DND-41 (cell line): ENCODE data around the gene MRE11.

Experiments used
- ATAC-seq: fragments of 200-7000 bp; cut with Tn5 transposase; 3 replicates; pipeline ENCODE4 v1.9.1; 2021; ENCODE audit warnings: low read depth; ENCODE audit not compliant: insufficient read depth
- DNase-seq: peaks from one replicate; pipeline ENCODE4 v3.0.0-alpha.2; 2020
- H2AFZ ChIP-seq: 2 replicates; pipeline ENCODE4 v1.6.0; 2012; ENCODE audit warnings: low read depth, low read length
- H3K27ac ChIP-seq: 2 replicates; pipeline ENCODE4 v1.5.1; 2012; ENCODE audit warnings: low read length, inconsistent platforms
- H3K27me3 ChIP-seq: fragments of 200-600 bp; sonication (generic); 2 replicates; pipeline ENCODE4 v1.6.0; 2012; ENCODE audit warnings: low read length, mild to moderate bottlenecking, inconsistent platforms; ENCODE audit not compliant: insufficient read depth, poor library complexity
- H3K36me3 ChIP-seq: 2 replicates; pipeline ENCODE4 v1.5.1; 2012; ENCODE audit warnings: low read length, inconsistent platforms; ENCODE audit not compliant: insufficient read depth
- H3K4me1 ChIP-seq: 2 replicates; pipeline ENCODE4 v1.5.1; 2012; ENCODE audit warnings: mild to moderate bottlenecking, low read length; ENCODE audit not compliant: insufficient read depth
- H3K4me2 ChIP-seq: 2 replicates; pipeline ENCODE4 v1.6.0; 2012; ENCODE audit warnings: mild to moderate bottlenecking, moderate library complexity, low read length, inconsistent platforms; ENCODE audit not compliant: insufficient read depth
- H3K4me3 ChIP-seq, 2 experiments: fragments of 200-600 bp in 1 of 2; shearing (Covaris generic) in 1 of 2; 2 replicates each; pipeline ENCODE4 v1.5.1; 2012 to 2016; ENCODE audit warnings: inconsistent platforms in 2 of 2, low read length in 2 of 2, mild to moderate bottlenecking in 2 of 2, low read depth in 1 of 2, moderate library complexity in 1 of 2
- H3K79me2 ChIP-seq: 2 replicates; pipeline ENCODE4 v1.6.0; 2012; ENCODE audit warnings: low read length, inconsistent platforms; ENCODE audit not compliant: insufficient read depth
- H3K9ac ChIP-seq: 2 replicates; pipeline ENCODE4 v1.6.0; 2012; ENCODE audit warnings: low read depth, mild to moderate bottlenecking, inconsistent platforms, low read length, moderate library complexity
- H3K9me3 ChIP-seq: 2 replicates; pipeline ENCODE4 v1.5.1; 2012; ENCODE audit warnings: low read length, moderate library complexity, mild to moderate bottlenecking, inconsistent platforms; ENCODE audit not compliant: insufficient read depth, severe bottlenecking
- H4K20me1 ChIP-seq: 2 replicates; pipeline ENCODE4 v1.6.0; 2012; ENCODE audit warnings: low read length; ENCODE audit not compliant: insufficient read depth
- EZH2 ChIP-seq: IDR thresholded peaks from 3 replicates; pipeline ENCODE4 v1.6.1; 2012; ENCODE audit warnings: borderline replicate concordance, low read depth, mild to moderate bottlenecking, moderate library complexity, low read length, inconsistent platforms; ENCODE audit not compliant: severe bottlenecking
- TF ChIP-seq, protein P1 (sequence below): IDR thresholded peaks from 2 replicates; pipeline ENCODE4 v1.5.1; 2012; ENCODE audit warnings: borderline replicate concordance, low read length, moderate library complexity, mild to moderate bottlenecking; ENCODE audit not compliant: poor library complexity, severe bottlenecking; ENCODE audit errors: extremely low read depth

The MRE11 gene

DNA sequence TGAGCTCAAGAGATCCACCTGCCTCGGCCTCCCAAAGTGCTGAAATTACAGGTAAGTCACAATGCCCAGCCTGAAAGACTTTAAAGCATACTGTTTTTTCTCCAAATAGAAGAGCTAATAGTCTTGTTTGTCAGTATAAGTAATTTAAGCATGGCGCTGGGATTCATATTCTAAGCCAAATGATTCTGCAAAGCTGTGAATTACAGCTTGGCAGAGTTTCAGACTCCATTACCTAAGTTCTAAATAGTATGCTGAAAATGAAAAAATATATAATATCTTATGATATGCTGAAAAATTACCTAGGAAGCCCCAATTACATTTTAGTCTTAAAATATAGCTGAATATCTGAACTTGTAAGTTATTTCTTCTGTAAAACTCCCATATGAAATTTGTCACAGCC, 39.3 kb downstream of the MRE11 start:
- no peak for TF ChIP-seq EZH2
- TF ChIP-seq, protein P1, sequence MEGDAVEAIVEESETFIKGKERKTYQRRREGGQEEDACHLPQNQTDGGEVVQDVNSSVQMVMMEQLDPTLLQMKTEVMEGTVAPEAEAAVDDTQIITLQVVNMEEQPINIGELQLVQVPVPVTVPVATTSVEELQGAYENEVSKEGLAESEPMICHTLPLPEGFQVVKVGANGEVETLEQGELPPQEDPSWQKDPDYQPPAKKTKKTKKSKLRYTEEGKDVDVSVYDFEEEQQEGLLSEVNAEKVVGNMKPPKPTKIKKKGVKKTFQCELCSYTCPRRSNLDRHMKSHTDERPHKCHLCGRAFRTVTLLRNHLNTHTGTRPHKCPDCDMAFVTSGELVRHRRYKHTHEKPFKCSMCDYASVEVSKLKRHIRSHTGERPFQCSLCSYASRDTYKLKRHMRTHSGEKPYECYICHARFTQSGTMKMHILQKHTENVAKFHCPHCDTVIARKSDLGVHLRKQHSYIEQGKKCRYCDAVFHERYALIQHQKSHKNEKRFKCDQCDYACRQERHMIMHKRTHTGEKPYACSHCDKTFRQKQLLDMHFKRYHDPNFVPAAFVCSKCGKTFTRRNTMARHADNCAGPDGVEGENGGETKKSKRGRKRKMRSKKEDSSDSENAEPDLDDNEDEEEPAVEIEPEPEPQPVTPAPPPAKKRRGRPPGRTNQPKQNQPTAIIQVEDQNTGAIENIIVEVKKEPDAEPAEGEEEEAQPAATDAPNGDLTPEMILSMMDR = no peak
- DNase-seq = no peak
- Histone ChIP-seq H3K27me3 (no peaks in the 10 kb centered on the region), H3K79me2 (no peaks in the 10 kb centered on the region), H3K4me2 (no peak overlapping the region), H3K9me3 (no peaks in the 10 kb centered on the region), H3K4me1 (no peaks in the 10 kb centered on the region), H3K27ac (no peak overlapping the region), H3K4me3 (no peak overlapping the region), H3K9ac (no peak overlapping the region), H4K20me1 (no peaks in the 10 kb centered on the region), H2AFZ (no peak overlapping the region), H3K36me3 (peaks cover 47% of the 10 kb centered on the region)
- ATAC-seq = no peak

DNA sequence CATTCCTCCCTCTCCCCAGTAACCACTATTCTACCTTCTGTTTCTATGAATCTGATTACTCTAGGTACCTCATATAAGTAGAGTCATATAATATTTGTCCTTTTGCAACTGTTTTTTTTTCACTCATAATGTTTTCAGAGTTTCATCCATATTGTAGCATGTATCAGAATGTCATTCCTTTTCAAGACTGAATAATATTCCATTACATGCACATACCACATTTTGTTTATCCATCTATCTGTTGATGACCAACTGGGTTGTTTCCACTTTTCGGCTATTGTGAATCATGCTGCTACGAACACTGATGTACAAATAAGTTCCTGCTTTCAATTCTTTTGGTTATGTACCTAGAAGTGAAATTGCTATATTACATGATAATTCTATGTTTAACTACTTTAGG, 40.7 kb downstream of the MRE11 start:
- no peaks in the 10 kb centered on the region for H3K4me1 ChIP-seq
- peaks cover 47% of the 10 kb centered on the region for H3K36me3 ChIP-seq
- no peaks in the 10 kb centered on the region for H4K20me1 ChIP-seq
- no peak overlapping the region for H3K4me3 ChIP-seq
- H2AFZ ChIP-seq = no peak overlapping the region
- DNase-seq = no peak
- no peak for ATAC-seq
- no peaks in the 10 kb centered on the region for H3K27me3 ChIP-seq
- no peaks in the 10 kb centered on the region for H3K9me3 ChIP-seq
- no peak overlapping the region for H3K4me2 ChIP-seq
- TF ChIP-seq EZH2 = no peak
- TF ChIP-seq, protein P1 = no peak
- no peak overlapping the region for H3K9ac ChIP-seq
- H3K27ac ChIP-seq = no peak overlapping the region
- H3K79me2 ChIP-seq = no peaks in the 10 kb centered on the region

DNA sequence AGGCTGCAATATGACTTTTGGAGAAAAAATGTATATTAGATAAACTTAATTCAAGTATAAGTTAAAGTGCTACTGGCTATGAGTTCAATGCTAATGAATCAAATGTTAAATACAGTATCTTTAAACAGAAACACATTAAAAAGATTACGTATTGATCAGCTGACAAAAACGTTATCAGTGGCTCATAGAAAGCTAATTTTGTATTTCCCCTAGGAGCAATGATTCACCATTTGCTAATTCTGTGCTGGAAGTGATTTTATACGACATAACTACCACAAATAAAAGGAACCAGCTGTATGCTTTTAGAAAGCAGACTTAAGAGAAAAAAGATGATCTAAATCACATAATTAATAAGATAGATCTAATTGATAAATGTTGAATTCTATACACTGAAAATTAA, 43.6 kb downstream of the MRE11 start:
- H3K4me2 ChIP-seq = no peak overlapping the region
- no peak overlapping the region for H3K27ac ChIP-seq

More for the DNA sequence above, 43.6 kb downstream of the MRE11 start:
- H3K4me3 ChIP-seq = no peak overlapping the region
- TF ChIP-seq EZH2 = no peak
- TF ChIP-seq, protein P1 = no peak
- peaks cover 45% of the 10 kb centered on the region for H3K36me3 ChIP-seq
- no peak for ATAC-seq
- no peaks in the 10 kb centered on the region for H3K4me1 ChIP-seq
- H4K20me1 ChIP-seq = no peaks in the 10 kb centered on the region
- H3K27me3 ChIP-seq = no peaks in the 10 kb centered on the region
- H3K79me2 ChIP-seq = no peaks in the 10 kb centered on the region
- no peaks in the 10 kb centered on the region for H3K9me3 ChIP-seq
- H2AFZ ChIP-seq = no peak overlapping the region
- no peak overlapping the region for H3K9ac ChIP-seq
- no peak for DNase-seq
